Suprapubic skin (tissue), 4 donors: ENCODE measurements around the gene RBMS1.

Experiments
- CTCF ChIP-seq, 2 donors: fragments of 200-600 bp in 1 of 2; fragments of 450-650 bp in 1 of 2; sonication (generic) in 1 of 2; IDR thresholded peaks; one replicate each; pipeline ENCODE4 v1.5.1; 2016 to 2019; ENCODE audit warnings: antibody characterized with exemption in 2 of 2, mild to moderate bottlenecking in 1 of 2, moderate library complexity in 1 of 2
- POLR2A ChIP-seq, 2 donors: fragments of 450-650 bp; IDR thresholded peaks; one replicate each; pipeline ENCODE4 v1.6.1; 2017; ENCODE audit warnings: antibody characterized with exemption in 2 of 2, mild to moderate bottlenecking in 2 of 2, moderate library complexity in 2 of 2
- POLR2AphosphoS5 ChIP-seq, 3 donors: sonication (generic); formaldehyde crosslinking; IDR thresholded peaks; one replicate each; pipeline ENCODE4 v1.6.1; 2017; ENCODE audit warnings: antibody characterized with exemption in 3 of 3

- TF ChIP-seq POLR2AphosphoS5 (IDR thresholded peaks at IDR 0.05) (no peak), CTCF (IDR thresholded peaks at IDR 0.05) (no peak), POLR2A (IDR thresholded peaks at IDR 0.05) (no peak)
These were observed 16.6 kb downstream of the RBMS1 start for GRCh38 chr2:160477032-160477431.
